GM03348 (cell line): ENCODE results near the gene COL4A6.

ENCODE experiments used
- DNase-seq: peaks from one replicate; pipeline ENCODE4 v3.0.0; 2012; ENCODE audit warnings: low spot score

COL4A6 gene

GRCh38 chrX:108159028-108159670 lies 279.1 kb downstream of the COL4A6 start:
- no peak for DNase-seq

- no peak for DNase-seq
These were observed 280.6 kb downstream of the COL4A6 start for GRCh38 chrX:108157628-108158027.

GRCh38 chrX:108156934-108157466 lies 281.2 kb downstream of the COL4A6 start:
- DNase-seq: no peak

- no peak for DNase-seq
These were observed 282.1 kb downstream of the COL4A6 start for GRCh38 chrX:108156082-108156481.

- DNase-seq: no peak
These were observed 289.7 kb downstream of the COL4A6 start for GRCh38 chrX:108148524-108148923.

- DNase-seq: peak; percentile 11
These were observed 299.2 kb downstream of the COL4A6 start for GRCh38 chrX:108138814-108139702.

- DNase-seq: no peak
These were observed 303.5 kb downstream of the COL4A6 start for GRCh38 chrX:108134724-108135123.

- DNase-seq: no peak
These were observed 305.3 kb downstream of the COL4A6 start for GRCh38 chrX:108132876-108133275.

GRCh38 chrX:108132034-108132433 lies 306.2 kb downstream of the COL4A6 start:
- no peak for DNase-seq

- DNase-seq: no peak
These were observed 306.8 kb downstream of the COL4A6 start for GRCh38 chrX:108131471-108131870.

GRCh38 chrX:108130889-108131288 lies 307.3 kb downstream of the COL4A6 start:
- DNase-seq: no peak

- DNase-seq: no peak
These were observed 311.1 kb downstream of the COL4A6 start for GRCh38 chrX:108127152-108127551.

- DNase-seq: no peak
These were observed 311.6 kb downstream of the COL4A6 start for GRCh38 chrX:108126661-108127060.

GRCh38 chrX:108123591-108124366 lies 314.4 kb downstream of the COL4A6 start:
- no peak for DNase-seq

GRCh38 chrX:108122748-108123147 lies 315.5 kb downstream of the COL4A6 start:
- DNase-seq: peak; percentile 11

- no peak for DNase-seq
These were observed 316.9 kb downstream of the COL4A6 start for GRCh38 chrX:108121291-108121690.

GRCh38 chrX:108117988-108118387 lies 320.2 kb downstream of the COL4A6 start:
- DNase-seq: no peak

- no peak for DNase-seq
These were observed 323.7 kb downstream of the COL4A6 start for GRCh38 chrX:108114541-108114940.
